Measurements from ENCODE around the gene GUCA1C.

GUCA1C gene, protein sequence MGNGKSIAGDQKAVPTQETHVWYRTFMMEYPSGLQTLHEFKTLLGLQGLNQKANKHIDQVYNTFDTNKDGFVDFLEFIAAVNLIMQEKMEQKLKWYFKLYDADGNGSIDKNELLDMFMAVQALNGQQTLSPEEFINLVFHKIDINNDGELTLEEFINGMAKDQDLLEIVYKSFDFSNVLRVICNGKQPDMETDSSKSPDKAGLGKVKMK

DNA sequence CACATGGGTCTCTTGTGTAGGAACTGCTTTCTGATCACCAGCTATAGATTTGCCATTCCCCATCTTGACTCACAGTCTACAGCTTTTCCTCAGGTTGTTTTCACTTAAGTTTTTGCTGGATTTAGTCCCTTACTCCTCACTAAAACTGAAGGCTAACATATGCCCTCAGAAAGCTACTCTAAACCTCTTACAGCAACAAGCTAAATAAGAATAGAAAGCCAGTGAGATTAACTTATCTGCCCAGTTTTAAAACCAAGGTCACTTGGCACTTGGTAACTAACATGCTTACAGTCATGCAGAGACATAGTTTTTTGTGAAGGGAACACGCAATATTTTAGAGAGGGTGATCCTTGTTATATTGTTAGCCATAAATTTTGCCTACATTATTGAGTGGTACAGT is at the start of gene GUCA1C:
GUCA1C (minus strand) TSS at position 180 of the 400 bp plus-strand sequence; CDS start at position 63, 117 bp downstream.
- Histone ChIP-seq H3K36me3 (ENCODE audit: insufficient read depth, low read depth, low read length) (no peaks in the 10 kb centered on the region), H3K9me3 (ENCODE audit: insufficient read depth, low read depth, low read length) (no peaks in the 10 kb centered on the region), H3K27me3 (ENCODE audit: insufficient read depth, low read length) (no peaks in the 10 kb centered on the region), H3K4me3 (ENCODE audit: low read length) (no peak within 1 kb of the TSS), H3K9ac (ENCODE audit: low read depth, low read length) (no peak within 1 kb of the TSS), H3K27ac (ENCODE audit: low read length) (no peak within 1 kb of the TSS), H3K4me1 (ENCODE audit: insufficient read depth, low read length) (no peaks in the 10 kb centered on the region; the same call in 1 of the 2 replicates)

DNA sequence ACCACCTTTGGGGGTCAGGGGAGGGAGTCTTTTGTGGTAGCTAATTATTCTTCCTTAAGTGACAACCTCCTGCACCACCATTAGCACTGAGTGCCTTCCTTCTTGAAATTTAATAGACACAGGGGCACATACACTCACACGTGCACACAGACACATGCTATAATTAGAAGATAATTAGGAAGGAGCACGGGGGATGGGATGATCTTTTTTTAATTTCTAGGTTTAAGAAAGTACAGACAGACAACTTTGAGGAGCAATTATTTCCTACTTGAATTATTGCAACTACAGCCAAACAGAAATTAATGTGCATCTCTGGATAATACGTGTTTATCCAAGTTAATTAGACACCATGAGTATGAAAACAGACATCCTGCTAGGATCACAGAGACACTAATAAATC is 44.8 kb upstream of the GUCA1C start:
- Histone ChIP-seq H3K9me3 (ENCODE audit: insufficient read depth, low read depth, low read length) (no peaks in the 10 kb centered on the region), H3K9ac (ENCODE audit: low read depth, low read length) (no peak overlapping the region), H3K4me1 (ENCODE audit: insufficient read depth, low read length) (no peaks in the 10 kb centered on the region), H3K4me3 (ENCODE audit: low read length) (no peak overlapping the region), H3K27me3 (ENCODE audit: insufficient read depth, low read length) (no peaks in the 10 kb centered on the region), H3K27ac (ENCODE audit: low read length) (no peak overlapping the region), H3K36me3 (ENCODE audit: insufficient read depth, low read depth, low read length) (no peaks in the 10 kb centered on the region)

DNA sequence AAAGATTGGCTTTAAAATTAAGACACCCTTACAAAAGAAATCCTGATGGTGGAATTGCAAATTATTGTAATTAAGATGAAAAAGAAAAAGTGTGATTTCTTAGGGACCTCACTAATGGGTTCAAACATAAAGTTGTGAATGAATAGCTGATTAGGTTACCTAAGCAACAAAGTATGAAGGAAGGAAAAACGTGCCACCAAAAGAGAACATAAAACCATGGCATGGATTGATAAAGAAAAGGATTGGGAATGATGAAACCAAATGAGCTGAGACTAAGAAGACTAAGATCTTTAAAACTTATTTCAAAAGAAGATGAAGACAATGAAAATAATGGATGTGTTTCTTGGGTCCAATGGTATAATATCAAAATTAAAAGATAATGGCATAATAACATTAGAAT is 32.2 kb upstream of the GUCA1C start:
- no peaks in the 10 kb centered on the region for H3K4me1 ChIP-seq (ENCODE audit: insufficient read depth, low read length)
- no peak overlapping the region for H3K9ac ChIP-seq (ENCODE audit: low read depth, low read length)
- H3K4me3 ChIP-seq (ENCODE audit: low read length) = no peak overlapping the region
- H3K27ac ChIP-seq (ENCODE audit: low read length) = no peak overlapping the region
- no peaks in the 10 kb centered on the region for H3K27me3 ChIP-seq (ENCODE audit: insufficient read depth, low read length)
- H3K36me3 ChIP-seq (ENCODE audit: insufficient read depth, low read depth, low read length) = no peaks in the 10 kb centered on the region
- H3K9me3 ChIP-seq (ENCODE audit: insufficient read depth, low read depth, low read length) = no peaks in the 10 kb centered on the region

DNA sequence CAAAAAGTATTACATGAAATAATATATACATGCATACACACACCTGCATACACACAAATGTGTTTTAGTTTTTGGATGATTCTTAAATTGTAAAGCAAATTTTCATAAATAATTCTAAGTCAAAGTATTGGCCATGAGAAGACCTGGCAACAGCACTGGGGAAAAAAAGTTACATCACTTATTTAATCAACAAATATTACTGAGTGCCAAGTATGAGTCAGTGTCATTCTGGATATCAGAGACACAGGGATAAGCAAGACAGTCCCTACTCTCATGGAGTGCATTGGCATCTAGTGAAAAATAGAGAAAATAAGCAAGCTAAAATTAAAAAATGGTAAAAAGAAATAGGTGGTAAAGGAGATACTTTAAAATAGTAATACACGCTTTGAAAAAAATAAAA is 29.4 kb upstream of the GUCA1C start:
- no peak overlapping the region for H3K9ac ChIP-seq (ENCODE audit: low read depth, low read length)
- H3K27ac ChIP-seq (ENCODE audit: low read length) = no peak overlapping the region
- no peaks in the 10 kb centered on the region for H3K4me1 ChIP-seq (ENCODE audit: insufficient read depth, low read length)
- H3K27me3 ChIP-seq (ENCODE audit: insufficient read depth, low read length) = no peaks in the 10 kb centered on the region
- no peaks in the 10 kb centered on the region for H3K9me3 ChIP-seq (ENCODE audit: insufficient read depth, low read depth, low read length)
- H3K36me3 ChIP-seq (ENCODE audit: insufficient read depth, low read depth, low read length) = no peaks in the 10 kb centered on the region
- H3K4me3 ChIP-seq (ENCODE audit: low read length) = no peak overlapping the region

DNA sequence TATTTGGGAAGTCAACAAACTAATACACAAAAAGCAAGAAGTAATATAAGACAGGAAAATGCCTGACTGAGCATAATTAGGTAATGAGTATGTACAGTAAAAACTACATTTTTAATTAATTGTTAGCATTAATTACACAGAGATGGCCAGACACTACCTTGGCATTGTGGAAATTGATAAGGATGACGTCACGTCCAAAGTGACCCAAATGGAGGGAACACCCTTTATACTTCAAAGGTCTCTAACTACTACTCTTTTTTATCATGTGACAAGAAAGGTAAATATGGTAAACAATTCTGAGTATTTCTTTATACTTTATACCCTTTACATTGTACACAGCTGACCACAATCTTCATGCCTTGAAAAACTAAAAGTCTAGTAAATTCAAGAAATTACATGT is 22.4 kb upstream of the GUCA1C start:
- no peaks in the 10 kb centered on the region for H3K27me3 ChIP-seq (ENCODE audit: insufficient read depth, low read length)
- no peaks in the 10 kb centered on the region for H3K4me1 ChIP-seq (ENCODE audit: insufficient read depth, low read length)
- H3K4me3 ChIP-seq (ENCODE audit: low read length) = no peak overlapping the region
- H3K9ac ChIP-seq (ENCODE audit: low read depth, low read length) = no peak overlapping the region
- H3K9me3 ChIP-seq (ENCODE audit: insufficient read depth, low read depth, low read length) = no peaks in the 10 kb centered on the region
- H3K36me3 ChIP-seq (ENCODE audit: insufficient read depth, low read depth, low read length) = no peaks in the 10 kb centered on the region
- no peak overlapping the region for H3K27ac ChIP-seq (ENCODE audit: low read length)

DNA sequence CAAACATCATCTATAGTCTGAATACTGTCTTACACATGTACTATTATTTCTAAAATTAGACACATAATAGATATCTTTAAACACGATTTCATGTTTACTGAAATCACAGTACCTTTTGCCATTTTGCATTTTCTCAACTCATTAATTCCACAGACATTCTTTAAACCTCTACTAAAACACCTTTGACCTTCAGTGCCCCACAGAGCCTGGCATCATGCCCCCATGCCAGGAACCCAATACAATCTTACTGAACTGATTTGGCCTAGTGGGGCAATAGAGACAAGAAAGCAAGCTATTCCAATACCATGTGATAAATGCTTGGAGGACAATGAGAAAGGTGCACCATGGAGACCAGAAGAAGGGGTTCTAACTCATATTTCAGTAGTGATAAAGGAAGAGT is 19.3 kb upstream of the GUCA1C start:
- no peaks in the 10 kb centered on the region for H3K36me3 ChIP-seq (ENCODE audit: insufficient read depth, low read depth, low read length)
- no peaks in the 10 kb centered on the region for H3K9me3 ChIP-seq (ENCODE audit: insufficient read depth, low read depth, low read length)
- no peaks in the 10 kb centered on the region for H3K27me3 ChIP-seq (ENCODE audit: insufficient read depth, low read length)
- H3K4me1 ChIP-seq (ENCODE audit: insufficient read depth, low read length) = no peaks in the 10 kb centered on the region
- H3K9ac ChIP-seq (ENCODE audit: low read depth, low read length) = no peak overlapping the region
- no peak overlapping the region for H3K4me3 ChIP-seq (ENCODE audit: low read length)
- H3K27ac ChIP-seq (ENCODE audit: low read length) = no peak overlapping the region

DNA sequence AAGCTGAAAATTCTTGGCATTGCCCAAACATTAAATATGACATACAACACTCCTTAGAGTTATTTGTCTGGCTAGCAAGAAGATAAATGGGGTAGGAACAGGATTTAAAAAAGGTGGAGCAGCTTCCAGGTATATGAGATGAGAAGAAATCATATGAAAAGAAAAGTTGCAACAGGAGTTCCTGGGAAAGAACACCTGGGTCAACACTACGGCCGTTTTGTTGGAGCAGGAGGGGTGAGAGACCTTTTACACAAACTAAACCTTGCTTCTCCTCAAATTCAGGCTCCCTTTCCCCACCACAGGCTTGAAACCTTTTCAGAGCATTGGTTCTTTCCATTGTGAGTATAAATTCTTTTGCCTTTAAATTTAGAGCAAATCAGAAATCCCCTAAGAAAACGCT is 18.8 kb upstream of the GUCA1C start:
- H3K36me3 ChIP-seq (ENCODE audit: insufficient read depth, low read depth, low read length) = no peaks in the 10 kb centered on the region
- H3K9me3 ChIP-seq (ENCODE audit: insufficient read depth, low read depth, low read length) = no peaks in the 10 kb centered on the region
- H3K27me3 ChIP-seq (ENCODE audit: insufficient read depth, low read length) = no peaks in the 10 kb centered on the region
- no peak overlapping the region for H3K9ac ChIP-seq (ENCODE audit: low read depth, low read length)
- H3K4me3 ChIP-seq (ENCODE audit: low read length) = no peak overlapping the region
- no peaks in the 10 kb centered on the region for H3K4me1 ChIP-seq (ENCODE audit: insufficient read depth, low read length)
- H3K27ac ChIP-seq (ENCODE audit: low read length) = no peak overlapping the region

DNA sequence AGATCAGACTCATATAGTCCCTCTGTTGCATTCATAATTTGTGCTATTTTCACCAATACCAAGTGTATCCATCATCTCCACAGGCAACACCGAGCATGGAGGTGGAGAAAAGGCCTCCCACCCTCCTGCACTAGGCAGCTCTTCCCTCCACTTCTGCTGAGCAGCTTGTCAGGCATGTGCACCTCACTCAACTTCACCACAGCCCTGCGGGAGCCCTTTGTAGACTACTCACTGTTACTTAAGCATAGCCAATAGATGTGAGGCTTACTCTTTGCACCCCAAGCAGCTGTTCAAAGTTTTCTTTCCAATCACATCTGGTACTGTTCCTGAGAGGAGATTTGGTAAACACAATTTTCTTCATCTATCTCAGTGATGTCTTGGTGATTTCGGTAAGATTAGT is 16.9 kb upstream of the GUCA1C start:
- Histone ChIP-seq H3K27ac (ENCODE audit: low read length) (no peak overlapping the region), H3K9me3 (ENCODE audit: insufficient read depth, low read depth, low read length) (no peaks in the 10 kb centered on the region), H3K27me3 (ENCODE audit: insufficient read depth, low read length) (no peaks in the 10 kb centered on the region), H3K36me3 (ENCODE audit: insufficient read depth, low read depth, low read length) (no peaks in the 10 kb centered on the region), H3K4me3 (ENCODE audit: low read length) (no peak overlapping the region), H3K4me1 (ENCODE audit: insufficient read depth, low read length) (no peaks in the 10 kb centered on the region), H3K9ac (ENCODE audit: low read depth, low read length) (no peak overlapping the region)

DNA sequence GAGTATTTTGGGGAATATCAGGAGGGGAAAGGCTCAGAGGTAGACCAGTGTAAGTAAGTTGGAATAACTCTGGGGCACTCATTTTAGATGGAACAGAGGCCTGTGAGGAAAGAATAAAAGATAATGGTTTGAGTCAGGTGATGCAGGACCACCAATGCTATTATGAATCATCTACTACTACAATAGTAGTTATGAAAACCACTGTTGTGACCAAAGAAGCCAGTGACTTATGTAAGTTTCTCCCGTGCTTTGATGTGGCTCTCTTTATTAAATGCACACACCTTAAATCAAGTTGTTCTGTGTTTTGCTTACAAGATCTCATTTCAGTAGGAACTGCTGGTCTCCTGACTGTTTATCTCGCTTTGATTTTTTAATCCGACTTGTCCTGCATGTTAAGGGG is 13.1 kb upstream of the GUCA1C start:
- Histone ChIP-seq H3K4me3 (ENCODE audit: low read length) (no peak overlapping the region), H3K9me3 (ENCODE audit: insufficient read depth, low read depth, low read length) (no peaks in the 10 kb centered on the region), H3K9ac (ENCODE audit: low read depth, low read length) (no peak overlapping the region), H3K27ac (ENCODE audit: low read length) (no peak overlapping the region), H3K27me3 (ENCODE audit: insufficient read depth, low read length) (no peaks in the 10 kb centered on the region), H3K4me1 (ENCODE audit: insufficient read depth, low read length) (no peaks in the 10 kb centered on the region), H3K36me3 (ENCODE audit: insufficient read depth, low read depth, low read length) (no peaks in the 10 kb centered on the region)

DNA sequence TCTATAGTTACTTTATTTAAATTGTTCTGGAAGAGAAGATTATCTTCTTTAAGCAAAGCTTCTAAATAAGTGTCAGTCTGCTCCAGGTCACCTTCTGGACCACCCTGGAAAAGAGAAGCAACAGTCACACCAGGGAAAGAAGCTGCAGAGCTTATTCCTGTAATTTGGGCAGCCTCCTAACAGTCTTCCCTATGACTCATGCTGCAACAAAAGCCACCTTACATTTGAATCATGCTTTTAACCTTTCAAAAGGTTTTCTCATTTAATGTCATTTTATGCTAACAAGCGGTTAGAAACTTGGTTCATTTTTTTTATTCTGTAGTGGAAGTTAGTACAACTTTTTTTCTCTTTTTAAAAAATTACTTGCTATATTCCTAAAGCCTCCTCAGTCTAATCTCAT is 5.3 kb upstream of the GUCA1C start:
- H3K27ac ChIP-seq (ENCODE audit: low read length) = no peak overlapping the region
- no peaks in the 10 kb centered on the region for H3K36me3 ChIP-seq (ENCODE audit: insufficient read depth, low read depth, low read length)
- no peaks in the 10 kb centered on the region for H3K27me3 ChIP-seq (ENCODE audit: insufficient read depth, low read length)
- no peaks in the 10 kb centered on the region for H3K9me3 ChIP-seq (ENCODE audit: insufficient read depth, low read depth, low read length)
- H3K4me1 ChIP-seq (ENCODE audit: insufficient read depth, low read length) = peaks cover 7% of the 10 kb centered on the region
- no peak overlapping the region for H3K4me3 ChIP-seq (ENCODE audit: low read length)
- H3K9ac ChIP-seq (ENCODE audit: low read depth, low read length) = no peak overlapping the region

DNA sequence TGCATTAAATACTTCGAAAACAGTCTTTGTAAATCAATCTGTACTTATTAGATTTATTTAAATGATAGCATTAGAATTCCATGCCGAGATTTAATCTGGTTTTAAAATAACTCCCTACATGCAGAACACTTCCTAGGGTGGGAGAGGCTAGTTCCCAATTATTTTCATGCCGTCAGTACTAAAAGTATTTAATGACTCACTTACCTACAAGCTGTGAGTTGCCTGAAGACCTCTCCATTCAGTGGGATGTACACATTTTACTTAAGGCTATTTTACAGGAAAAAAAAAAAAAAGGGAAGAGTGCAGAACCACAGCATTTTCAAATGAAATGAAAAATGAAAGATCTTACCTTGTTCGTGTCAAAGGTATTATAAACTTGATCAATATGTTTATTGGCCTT is 469 bp downstream of the GUCA1C start:
- H3K4me1 ChIP-seq (ENCODE audit: insufficient read depth, low read length) = no peaks in the 10 kb centered on the region
- no peaks in the 10 kb centered on the region for H3K27me3 ChIP-seq (ENCODE audit: insufficient read depth, low read length)
- no peaks in the 10 kb centered on the region for H3K36me3 ChIP-seq (ENCODE audit: insufficient read depth, low read depth, low read length)
- H3K9me3 ChIP-seq (ENCODE audit: insufficient read depth, low read depth, low read length) = no peaks in the 10 kb centered on the region
- no peak overlapping the region for H3K27ac ChIP-seq (ENCODE audit: low read length)
- H3K9ac ChIP-seq (ENCODE audit: low read depth, low read length) = no peak overlapping the region
- no peak overlapping the region for H3K4me3 ChIP-seq (ENCODE audit: low read length)

DNA sequence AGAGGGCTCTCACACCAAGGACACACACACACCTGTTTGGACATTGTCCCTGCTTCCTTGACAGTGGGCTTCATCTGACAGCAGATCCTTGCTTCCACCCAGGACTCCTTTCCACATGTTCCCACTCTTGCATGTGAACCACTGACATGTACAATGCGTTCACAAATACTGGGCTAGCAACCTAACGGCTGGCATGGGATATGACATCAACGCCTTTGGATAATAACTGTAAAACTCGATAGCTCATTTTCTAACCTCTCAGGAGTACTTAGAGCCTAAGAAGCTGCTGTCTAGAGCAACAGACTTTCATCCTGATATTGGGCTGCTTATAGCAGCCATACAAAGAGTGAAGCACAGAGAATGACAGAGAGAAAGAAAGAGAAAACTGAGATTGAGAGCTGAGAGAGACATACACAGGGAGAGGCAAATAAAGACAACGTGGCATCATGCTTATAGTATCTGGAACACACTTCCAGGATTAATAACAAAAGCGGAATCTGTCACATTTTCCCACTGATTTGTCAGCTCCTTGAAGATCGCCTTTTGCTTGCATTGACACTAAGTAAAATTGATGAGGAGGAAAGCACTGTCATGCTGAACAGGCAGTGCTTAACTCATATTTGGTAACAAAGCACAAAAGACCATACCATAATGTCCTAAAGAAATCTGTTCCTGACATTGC is 1.7 kb downstream of the GUCA1C start:
- no peaks in the 10 kb centered on the region for H3K36me3 ChIP-seq (ENCODE audit: insufficient read depth, low read depth, low read length)
- no peaks in the 10 kb centered on the region for H3K4me1 ChIP-seq (ENCODE audit: insufficient read depth, low read length)
- no peak overlapping the region for H3K27ac ChIP-seq (ENCODE audit: low read length)
- H3K4me3 ChIP-seq (ENCODE audit: low read length) = no peak overlapping the region
- no peaks in the 10 kb centered on the region for H3K27me3 ChIP-seq (ENCODE audit: insufficient read depth, low read length)
- H3K9ac ChIP-seq (ENCODE audit: low read depth, low read length) = no peak overlapping the region
- no peaks in the 10 kb centered on the region for H3K9me3 ChIP-seq (ENCODE audit: insufficient read depth, low read depth, low read length)
